H1 (cell line): ENCODE measurements around the gene ZNF350. TPM values are rescaled to one million over a fixed set of nuclear protein-coding genes. Genes with fewer than 3 reads are reported as not detected.
A peak's percentile ranks its signal among the peaks of the same experiment; 100 is the strongest.

Source experiments
- CTCF ChIA-PET: fragments of 300-600 bp; sonication (Branson Sonifier 250); formaldehyde crosslinking; loops from one replicate; lab custom pipeline; 2021; ENCODE audit not compliant: partially characterized antibody; lab: Charles Lee
- POLR2A ChIA-PET: fragments of 300-600 bp; sonication (Branson Sonifier 250); formaldehyde crosslinking; loops from one replicate; lab custom pipeline; 2021; ENCODE audit warnings: inconsistent platforms; ENCODE audit not compliant: partially characterized antibody; lab: Charles Lee
- DNase-seq, 2 experiments: peaks; one replicate each; pipeline versions ENCODE4 v3.0.0 to v3.0.0-alpha.2; 2010 to 2022; ENCODE audit warnings: low spot score in 2 of 2, low read depth in 1 of 2, mixed read lengths in 1 of 2
- FAIRE-seq: peaks from 2 replicates; lab custom pipeline; 2011; peaks lifted over from hg19 to GRCh38; lab: Jason Lieb, UNC
- H2AFZ ChIP-seq: 2 replicates; pipeline ENCODE4 v1.8.1; 2012; ENCODE audit warnings: low read length, inconsistent platforms
- H2AK5ac ChIP-seq: 2 replicates; pipeline ENCODE4 v1.6.1; 2013; ENCODE audit warnings: low read depth, low read length
- H2BK120ac ChIP-seq: replicated peaks from 2 replicates; pipeline ENCODE3; 2013; ENCODE audit warnings: low read depth, low read length, inconsistent platforms
- H2BK12ac ChIP-seq: 2 replicates; pipeline ENCODE4 v1.6.1; 2013; ENCODE audit warnings: low read depth, low read length
- H2BK15ac ChIP-seq: 2 replicates; pipeline ENCODE4 v1.6.1; 2013; ENCODE audit warnings: low read length
- H2BK20ac ChIP-seq: 2 replicates; pipeline ENCODE4 v1.6.1; 2013; ENCODE audit warnings: low read length
- H2BK5ac ChIP-seq: 2 replicates; pipeline ENCODE4 v1.6.1; 2013; ENCODE audit warnings: low read depth, low read length
- H3K14ac ChIP-seq: 2 replicates; pipeline ENCODE4 v1.6.1; 2013; ENCODE audit warnings: inconsistent platforms; ENCODE audit not compliant: insufficient read length
- H3K18ac ChIP-seq: 2 replicates; pipeline ENCODE4 v1.6.1; 2013; ENCODE audit warnings: low read length; ENCODE audit errors: extremely low read depth
- H3K23ac ChIP-seq: 2 replicates; pipeline ENCODE4 v1.6.1; 2013; ENCODE audit warnings: inconsistent platforms; ENCODE audit not compliant: insufficient read length
- H3K23me2 ChIP-seq: 2 replicates; pipeline ENCODE4 v1.6.1; 2013; ENCODE audit warnings: low read depth, low read length
- H3K27ac ChIP-seq: 2 replicates; pipeline ENCODE4 v1.6.1; 2011; ENCODE audit warnings: low read depth, low read length, inconsistent platforms
- H3K27me3 ChIP-seq, 4 experiments: replicated peaks in 1 of 4; 1 replicate in 1 of 4; 2 replicates in 3 of 4; pipeline versions ENCODE4 v1.6.1 to v1.8.1; 2011 to 2013; ENCODE audit warnings: low read length in 3 of 4, mild to moderate bottlenecking in 3 of 4, inconsistent platforms in 2 of 4, mixed read lengths in 2 of 4, moderate library complexity in 1 of 4; ENCODE audit not compliant: control insufficient read depth in 3 of 4, insufficient read depth in 3 of 4; ENCODE audit errors: extremely low read depth in 1 of 4
- H3K36me3 ChIP-seq, 4 experiments: 2 replicates each; pipeline versions ENCODE4 v1.6.1 to v1.8.1; 2011 to 2013; ENCODE audit warnings: mild to moderate bottlenecking in 4 of 4, low read length in 3 of 4, moderate library complexity in 2 of 4, control low read depth in 1 of 4, inconsistent platforms in 1 of 4; ENCODE audit not compliant: insufficient read depth in 4 of 4, control insufficient read depth in 2 of 4
- H3K4ac ChIP-seq: replicated peaks from 2 replicates; pipeline ENCODE3; 2013; ENCODE audit warnings: low read length, low read depth, mixed read lengths, inconsistent platforms; ENCODE audit not compliant: insufficient read length
- H3K4me1 ChIP-seq, 4 experiments: replicated peaks in 1 of 4; 1 replicate in 1 of 4; 2 replicates in 3 of 4; pipeline versions ENCODE4 v1.6.1 to v1.8.1; 2011 to 2013; ENCODE audit warnings: low read length in 3 of 4, inconsistent platforms in 2 of 4, mixed read lengths in 1 of 4; ENCODE audit not compliant: insufficient read depth in 4 of 4, control insufficient read depth in 3 of 4
- H3K4me2 ChIP-seq, 2 experiments: 2 replicates each; pipeline versions ENCODE4 v1.6.1 to v1.8.1; 2011 to 2013; ENCODE audit warnings: low read depth in 2 of 2, low read length in 2 of 2, control low read depth in 1 of 2, inconsistent platforms in 1 of 2, mild to moderate bottlenecking in 1 of 2; ENCODE audit not compliant: insufficient read depth in 1 of 2
- H3K4me3 ChIP-seq, 4 experiments: fragments of 200-600, 300-600 bp in 1 of 4; sonication (generic), shearing (Covaris generic), sonication (Bioruptor Twin) in 1 of 4; 2 replicates each; pipeline versions ENCODE4 v1.5.1 to v1.8.1; 2011 to 2016; ENCODE audit warnings: low read length in 4 of 4, low read depth in 3 of 4, control low read depth in 2 of 4, inconsistent platforms in 2 of 4, mild to moderate bottlenecking in 2 of 4, mixed read lengths in 1 of 4, moderate library complexity in 1 of 4; ENCODE audit not compliant: insufficient read depth in 2 of 4; ENCODE audit errors: extremely low read depth in 1 of 4
- H3K56ac ChIP-seq: replicated peaks from 2 replicates; pipeline ENCODE3; 2013; ENCODE audit warnings: low read depth, mild to moderate bottlenecking, mixed read lengths, low read length, inconsistent platforms; ENCODE audit not compliant: insufficient read length
- H3K79me1 ChIP-seq: 2 replicates; pipeline ENCODE4 v1.6.1; 2013; ENCODE audit warnings: low read depth, low read length, control low read depth
- H3K79me2 ChIP-seq, 2 experiments: 2 replicates each; pipeline versions ENCODE4 v1.6.1 to v1.8.1; 2012 to 2013; ENCODE audit warnings: low read length in 2 of 2, mild to moderate bottlenecking in 2 of 2, inconsistent platforms in 1 of 2; ENCODE audit not compliant: insufficient read depth in 2 of 2, control insufficient read depth in 1 of 2
- H3K9ac ChIP-seq, 4 experiments: replicated peaks in 1 of 4; 1 replicate in 1 of 4; 2 replicates in 3 of 4; pipeline versions ENCODE4 v1.6.1 to v1.8.1; 2011 to 2013; ENCODE audit warnings: low read depth in 3 of 4, low read length in 3 of 4, control low read depth in 2 of 4, mild to moderate bottlenecking in 2 of 4, moderate library complexity in 2 of 4, inconsistent platforms in 1 of 4; ENCODE audit errors: extremely low read depth in 1 of 4
- H3K9me3 ChIP-seq, 2 experiments: 2 replicates each; pipeline versions ENCODE4 v1.6.1 to v1.8.1; 2012 to 2013; ENCODE audit warnings: mild to moderate bottlenecking in 2 of 2, moderate library complexity in 2 of 2, control low read depth in 1 of 2, inconsistent platforms in 1 of 2, low read depth in 1 of 2, low read length in 1 of 2, mixed read lengths in 1 of 2; ENCODE audit not compliant: insufficient read depth in 2 of 2
- H4K20me1 ChIP-seq, 2 experiments: replicated peaks in 1 of 2; 2 replicates each; pipeline versions ENCODE3 to v1.8.1; 2011 to 2013; ENCODE audit warnings: inconsistent platforms in 2 of 2, low read length in 2 of 2, mild to moderate bottlenecking in 1 of 2; ENCODE audit not compliant: insufficient read depth in 2 of 2, control insufficient read depth in 1 of 2
- H4K5ac ChIP-seq: 2 replicates; pipeline ENCODE4 v1.6.1; 2013; ENCODE audit warnings: low read length, low read depth, mixed read lengths, inconsistent platforms; ENCODE audit not compliant: insufficient read length
- H4K8ac ChIP-seq: 2 replicates; pipeline ENCODE4 v1.8.0; 2013; ENCODE audit warnings: mild to moderate bottlenecking, moderate library complexity, low read length, inconsistent platforms; ENCODE audit not compliant: insufficient read depth; ENCODE audit errors: extremely low read depth
- H4K91ac ChIP-seq: replicated peaks from 2 replicates; pipeline ENCODE3; 2013; ENCODE audit warnings: low read length, mixed read lengths, inconsistent platforms; ENCODE audit not compliant: insufficient read length
- CBX5 ChIP-seq: fragments of 300-800, 300-1000 bp; sonication (generic); IDR thresholded peaks from 2 replicates; pipeline ENCODE4 v1.7.1; 2016; ENCODE audit warnings: antibody characterized with exemption, low read length, low read depth
- CBX8 ChIP-seq: fragments of 300-800, 300-1000 bp; sonication (generic); IDR thresholded peaks from 2 replicates; pipeline ENCODE4 v1.7.1; 2016; ENCODE audit warnings: low read depth, low read length, borderline replicate concordance
- ZNF274 ChIP-seq: IDR thresholded peaks from 2 replicates; pipeline ENCODE4 v1.7.0; 2012; ENCODE audit warnings: low read length, borderline replicate concordance; ENCODE audit errors: extremely low read depth
- WGBS, 2 experiments: shearing (Covaris generic) in 1 of 2; methylation state at CpG; one replicate each; pipeline versions ENCODE4 v1.1.6 to v1.1.7; 2013 to 2015; ENCODE audit warnings: low lambda C conversion rate in 2 of 2, mixed read lengths in 2 of 2, inconsistent platforms in 1 of 2, low coverage in 1 of 2, missing lambda C conversion rate in 1 of 2; ENCODE audit not compliant: insufficient replicate concordance in 2 of 2, insufficient coverage in 1 of 2, insufficient read length in 1 of 2; ENCODE audit errors: extremely low coverage in 1 of 2, missing lambda C conversion rate in 1 of 2; 5-methylcytosine and 5-hydroxymethylcytosine counted together
- polyA plus RNA-seq, 7 experiments: library from polyadenylated mRNA; depleted of rRNA in 3 of 7; stranded (reverse) in 5 of 7; unstranded in 2 of 7; fragments of >200 nt in 5 of 7; fragments of 200-250 nt in 2 of 7; gene quantifications; 1 replicate in 5 of 7; 2 replicates in 1 of 7; 4 replicates in 1 of 7; pipeline versions ENCODE4 v1.2.1 to v1.2.3, GENCODE V29; 2011 to 2013; ENCODE audit warnings: missing spikeins in 2 of 7, mixed read lengths in 2 of 7
- total RNA-seq: library from RNA; stranded (reverse); fragmentation: NEBNext Ultra II Directional; extraction: Animal tissue kit (Norgen Biotek cat#: 25700); gene quantifications from 2 replicates; pipeline ENCODE4 v1.2.1, GENCODE V29; 2021

The ZNF350 gene
- total and polyA plus RNA-seq, 2 of the 8 experiments (the other 6 are each of a cell fraction or from before 2014, with no cell fraction given) = 1.7 to 5.3 TPM

GRCh38 chr19:51994048-51994644 lies 7.5 kb upstream of the ZNF350 start:
- Histone ChIP-seq H3K36me3 (peaks cover 11 to 66% (median 38%) of the 10 kb centered on the region in 4 experiments; a peak in 7 of 8 replicates), H3K18ac (no peak overlapping the region), H2AFZ (no peak overlapping the region), H4K8ac (no peak overlapping the region), H2BK20ac (no peak overlapping the region), H4K91ac (no peak overlapping the region), H4K5ac (no peak overlapping the region), H2BK12ac (no peak overlapping the region), H3K4me3 (peak overlapping the region in 1 of 4 experiments; percentile 21; a peak in 1 of 8 replicates), H3K27me3 (peaks cover 0 to 1% (median 0%) of the 10 kb centered on the region in 4 experiments; a peak in 3 of 7 replicates), H3K79me2 (no peaks in the 10 kb centered on the region), H2AK5ac (no peak overlapping the region), H3K79me1 (no peaks in the 10 kb centered on the region), H2BK15ac (no peak overlapping the region), H3K4me1 (no peaks in the 10 kb centered on the region), H3K23me2 (no peaks in the 10 kb centered on the region), H3K9me3 (peaks cover 57 to 68% of the 10 kb centered on the region in 2 experiments), H3K56ac (no peak overlapping the region), H2BK120ac (no peak overlapping the region), H4K20me1 (no peaks in the 10 kb centered on the region), H2BK5ac (no peak overlapping the region), H3K9ac (no peak overlapping the region), H3K4me2 (no peak overlapping the region), H3K14ac (no peak overlapping the region), H3K23ac (no peak overlapping the region), H3K4ac (no peak overlapping the region), H3K27ac (no peak overlapping the region)
- POLR2A ChIA-PET = no interaction called here
- FAIRE-seq (no peak), DNase-seq (no peak)
- WGBS, 2 experiments = 92% methylated on average over 2 of the region's 2 CpGs; no CpG with 5 or more reads in 1 of the 2 experiments
- TF ChIP-seq CBX5 (peak; percentile 91; the same call in 1 of the 2 replicates), ZNF274 (peak; percentile 91), CBX8 (no peak)
- CTCF ChIA-PET = interaction anchor here (1.8 kb wide), 1 partner anchor 15 kb away, joined by 3 read pairs; no protein-coding TSS in a partner anchor
